Measurements from ENCODE around the gene IL21R.

Gene IL21R

GRCh38 chr16:27491894-27492587 lies 90.1 kb downstream of the IL21R start:
- no peak for DNase-seq

- no peak for DNase-seq
These were observed 90.6 kb downstream of the IL21R start for GRCh38 chr16:27492588-27492979.

GRCh38 chr16:27495191-27495590 lies 93.2 kb downstream of the IL21R start:
- no peak for DNase-seq

- DNase-seq, result no peak
These were observed 96.3 kb downstream of the IL21R start for GRCh38 chr16:27498031-27498825.

GRCh38 chr16:27498916-27499658 lies 97.1 kb downstream of the IL21R start:
- no peak for DNase-seq

- DNase-seq, result no peak
These were observed 97.7 kb downstream of the IL21R start for GRCh38 chr16:27499659-27500055.

- no peak for DNase-seq
These were observed 98.8 kb downstream of the IL21R start for GRCh38 chr16:27500801-27501200.

All from stimulated activated CD4-positive, alpha-beta T cell treated with anti-CD3 and anti-CD28 coated beads, Interleukin-4, amount 100 ng/mL, for 4 hours (primary cell).